H1 (cell line): Measurements from ENCODE around the gene TAF3. TPM values are rescaled to one million over a fixed set of nuclear protein-coding genes. Genes with fewer than 3 reads are reported as not detected.

Source experiments
- CTCF ChIA-PET: fragments of 300-600 bp; sonication (Branson Sonifier 250); formaldehyde crosslinking; loops from one replicate; lab custom pipeline; 2021; ENCODE audit not compliant: partially characterized antibody; lab: Charles Lee
- POLR2A ChIA-PET: fragments of 300-600 bp; sonication (Branson Sonifier 250); formaldehyde crosslinking; loops from one replicate; lab custom pipeline; 2021; ENCODE audit warnings: inconsistent platforms; ENCODE audit not compliant: partially characterized antibody; lab: Charles Lee
- DNase-seq, 2 experiments: peaks; one replicate each; pipeline versions ENCODE4 v3.0.0 to v3.0.0-alpha.2; 2010 to 2022; ENCODE audit warnings: low spot score in 2 of 2, low read depth in 1 of 2, mixed read lengths in 1 of 2
- FAIRE-seq: peaks from 2 replicates; lab custom pipeline; 2011; peaks lifted over from hg19 to GRCh38; lab: Jason Lieb, UNC
- H2AFZ ChIP-seq: 2 replicates; pipeline ENCODE4 v1.8.1; 2012; ENCODE audit warnings: low read length, inconsistent platforms
- H2AK5ac ChIP-seq: 2 replicates; pipeline ENCODE4 v1.6.1; 2013; ENCODE audit warnings: low read depth, low read length
- H2BK120ac ChIP-seq: replicated peaks from 2 replicates; pipeline ENCODE3; 2013; ENCODE audit warnings: low read depth, low read length, inconsistent platforms
- H2BK12ac ChIP-seq: 2 replicates; pipeline ENCODE4 v1.6.1; 2013; ENCODE audit warnings: low read depth, low read length
- H2BK15ac ChIP-seq: 2 replicates; pipeline ENCODE4 v1.6.1; 2013; ENCODE audit warnings: low read length
- H2BK20ac ChIP-seq: 2 replicates; pipeline ENCODE4 v1.6.1; 2013; ENCODE audit warnings: low read length
- H2BK5ac ChIP-seq: 2 replicates; pipeline ENCODE4 v1.6.1; 2013; ENCODE audit warnings: low read depth, low read length
- H3K14ac ChIP-seq: 2 replicates; pipeline ENCODE4 v1.6.1; 2013; ENCODE audit warnings: inconsistent platforms; ENCODE audit not compliant: insufficient read length
- H3K18ac ChIP-seq: 2 replicates; pipeline ENCODE4 v1.6.1; 2013; ENCODE audit warnings: low read length; ENCODE audit errors: extremely low read depth
- H3K23ac ChIP-seq: 2 replicates; pipeline ENCODE4 v1.6.1; 2013; ENCODE audit warnings: inconsistent platforms; ENCODE audit not compliant: insufficient read length
- H3K23me2 ChIP-seq: 2 replicates; pipeline ENCODE4 v1.6.1; 2013; ENCODE audit warnings: low read depth, low read length
- H3K27ac ChIP-seq: 2 replicates; pipeline ENCODE4 v1.6.1; 2011; ENCODE audit warnings: low read depth, low read length, inconsistent platforms
- H3K27me3 ChIP-seq, 4 experiments: replicated peaks in 1 of 4; 1 replicate in 1 of 4; 2 replicates in 3 of 4; pipeline versions ENCODE4 v1.6.1 to v1.8.1; 2011 to 2013; ENCODE audit warnings: low read length in 3 of 4, mild to moderate bottlenecking in 3 of 4, inconsistent platforms in 2 of 4, mixed read lengths in 2 of 4, moderate library complexity in 1 of 4; ENCODE audit not compliant: control insufficient read depth in 3 of 4, insufficient read depth in 3 of 4; ENCODE audit errors: extremely low read depth in 1 of 4
- H3K36me3 ChIP-seq, 4 experiments: 2 replicates each; pipeline versions ENCODE4 v1.6.1 to v1.8.1; 2011 to 2013; ENCODE audit warnings: mild to moderate bottlenecking in 4 of 4, low read length in 3 of 4, moderate library complexity in 2 of 4, control low read depth in 1 of 4, inconsistent platforms in 1 of 4; ENCODE audit not compliant: insufficient read depth in 4 of 4, control insufficient read depth in 2 of 4
- H3K4ac ChIP-seq: replicated peaks from 2 replicates; pipeline ENCODE3; 2013; ENCODE audit warnings: low read length, low read depth, mixed read lengths, inconsistent platforms; ENCODE audit not compliant: insufficient read length
- H3K4me1 ChIP-seq, 4 experiments: replicated peaks in 1 of 4; 1 replicate in 1 of 4; 2 replicates in 3 of 4; pipeline versions ENCODE4 v1.6.1 to v1.8.1; 2011 to 2013; ENCODE audit warnings: low read length in 3 of 4, inconsistent platforms in 2 of 4, mixed read lengths in 1 of 4; ENCODE audit not compliant: insufficient read depth in 4 of 4, control insufficient read depth in 3 of 4
- H3K4me2 ChIP-seq, 2 experiments: 2 replicates each; pipeline versions ENCODE4 v1.6.1 to v1.8.1; 2011 to 2013; ENCODE audit warnings: low read depth in 2 of 2, low read length in 2 of 2, control low read depth in 1 of 2, inconsistent platforms in 1 of 2, mild to moderate bottlenecking in 1 of 2; ENCODE audit not compliant: insufficient read depth in 1 of 2
- H3K4me3 ChIP-seq, 4 experiments: fragments of 200-600, 300-600 bp in 1 of 4; sonication (generic), shearing (Covaris generic), sonication (Bioruptor Twin) in 1 of 4; 2 replicates each; pipeline versions ENCODE4 v1.5.1 to v1.8.1; 2011 to 2016; ENCODE audit warnings: low read length in 4 of 4, low read depth in 3 of 4, control low read depth in 2 of 4, inconsistent platforms in 2 of 4, mild to moderate bottlenecking in 2 of 4, mixed read lengths in 1 of 4, moderate library complexity in 1 of 4; ENCODE audit not compliant: insufficient read depth in 2 of 4; ENCODE audit errors: extremely low read depth in 1 of 4
- H3K56ac ChIP-seq: replicated peaks from 2 replicates; pipeline ENCODE3; 2013; ENCODE audit warnings: low read depth, mild to moderate bottlenecking, mixed read lengths, low read length, inconsistent platforms; ENCODE audit not compliant: insufficient read length
- H3K79me1 ChIP-seq: 2 replicates; pipeline ENCODE4 v1.6.1; 2013; ENCODE audit warnings: low read depth, low read length, control low read depth
- H3K79me2 ChIP-seq, 2 experiments: 2 replicates each; pipeline versions ENCODE4 v1.6.1 to v1.8.1; 2012 to 2013; ENCODE audit warnings: low read length in 2 of 2, mild to moderate bottlenecking in 2 of 2, inconsistent platforms in 1 of 2; ENCODE audit not compliant: insufficient read depth in 2 of 2, control insufficient read depth in 1 of 2
- H3K9ac ChIP-seq, 4 experiments: replicated peaks in 1 of 4; 1 replicate in 1 of 4; 2 replicates in 3 of 4; pipeline versions ENCODE4 v1.6.1 to v1.8.1; 2011 to 2013; ENCODE audit warnings: low read depth in 3 of 4, low read length in 3 of 4, control low read depth in 2 of 4, mild to moderate bottlenecking in 2 of 4, moderate library complexity in 2 of 4, inconsistent platforms in 1 of 4; ENCODE audit errors: extremely low read depth in 1 of 4
- H3K9me3 ChIP-seq, 2 experiments: 2 replicates each; pipeline versions ENCODE4 v1.6.1 to v1.8.1; 2012 to 2013; ENCODE audit warnings: mild to moderate bottlenecking in 2 of 2, moderate library complexity in 2 of 2, control low read depth in 1 of 2, inconsistent platforms in 1 of 2, low read depth in 1 of 2, low read length in 1 of 2, mixed read lengths in 1 of 2; ENCODE audit not compliant: insufficient read depth in 2 of 2
- H4K20me1 ChIP-seq, 2 experiments: replicated peaks in 1 of 2; 2 replicates each; pipeline versions ENCODE3 to v1.8.1; 2011 to 2013; ENCODE audit warnings: inconsistent platforms in 2 of 2, low read length in 2 of 2, mild to moderate bottlenecking in 1 of 2; ENCODE audit not compliant: insufficient read depth in 2 of 2, control insufficient read depth in 1 of 2
- H4K5ac ChIP-seq: 2 replicates; pipeline ENCODE4 v1.6.1; 2013; ENCODE audit warnings: low read length, low read depth, mixed read lengths, inconsistent platforms; ENCODE audit not compliant: insufficient read length
- H4K8ac ChIP-seq: 2 replicates; pipeline ENCODE4 v1.8.0; 2013; ENCODE audit warnings: mild to moderate bottlenecking, moderate library complexity, low read length, inconsistent platforms; ENCODE audit not compliant: insufficient read depth; ENCODE audit errors: extremely low read depth
- H4K91ac ChIP-seq: replicated peaks from 2 replicates; pipeline ENCODE3; 2013; ENCODE audit warnings: low read length, mixed read lengths, inconsistent platforms; ENCODE audit not compliant: insufficient read length
- BACH1 ChIP-seq: IDR thresholded peaks from 2 replicates; pipeline ENCODE4 v1.6.1; 2012; ENCODE audit warnings: low read length, improper control_type of control experiment
- CBX8 ChIP-seq: fragments of 300-800, 300-1000 bp; sonication (generic); IDR thresholded peaks from 2 replicates; pipeline ENCODE4 v1.7.1; 2016; ENCODE audit warnings: low read depth, low read length, borderline replicate concordance
- EGR1 ChIP-seq: IDR thresholded peaks from 2 replicates; pipeline ENCODE4 v1.6.1; 2011; ENCODE audit warnings: low read depth, low read length, borderline replicate concordance
- EP300 ChIP-seq, 2 experiments: IDR thresholded peaks; 1 replicate in 1 of 2; 2 replicates in 1 of 2; pipeline ENCODE4 v1.6.1; 2011 to 2012; ENCODE audit warnings: low read depth in 2 of 2, low read length in 2 of 2, mild to moderate bottlenecking in 2 of 2, borderline replicate concordance in 1 of 2, inconsistent platforms in 1 of 2, moderate library complexity in 1 of 2
- FOSL1 ChIP-seq: IDR thresholded peaks from 2 replicates; pipeline ENCODE4 v1.6.1; 2011; ENCODE audit warnings: mild to moderate bottlenecking, low read depth, low read length, moderate library complexity; ENCODE audit not compliant: insufficient read depth
- JUN ChIP-seq: IDR thresholded peaks from 2 replicates; pipeline ENCODE4 v1.6.1; 2011; ENCODE audit warnings: low read depth, mild to moderate bottlenecking, improper control_type of control experiment, low read length
- POLR2A ChIP-seq, 2 experiments: IDR thresholded peaks; 1 replicate in 1 of 2; 2 replicates in 1 of 2; pipeline ENCODE4 v1.6.1; 2011; ENCODE audit warnings: low read depth in 2 of 2, low read length in 2 of 2, mild to moderate bottlenecking in 2 of 2; ENCODE audit errors: control extremely low read depth in 1 of 2
- RXRA ChIP-seq: IDR thresholded peaks from 2 replicates; pipeline ENCODE4 v1.6.1; 2011; ENCODE audit warnings: low read depth, mild to moderate bottlenecking, low read length, moderate library complexity; ENCODE audit not compliant: insufficient read depth
- SIN3A ChIP-seq, 2 experiments: IDR thresholded peaks in 1 of 2; conservative IDR thresholded peaks in 1 of 2; 2 replicates each; pipeline ENCODE4 v1.6.1; 2011 to 2012; ENCODE audit warnings: low read length in 2 of 2, improper control_type of control experiment in 1 of 2, low read depth in 1 of 2, mild to moderate bottlenecking in 1 of 2
- TBP ChIP-seq: IDR thresholded peaks from 2 replicates; pipeline ENCODE4 v1.6.1; 2011; ENCODE audit warnings: low read depth, low read length, improper control_type of control experiment
- TCF12 ChIP-seq: IDR thresholded peaks from 2 replicates; pipeline ENCODE4 v1.6.1; 2011; ENCODE audit warnings: low read depth, mild to moderate bottlenecking, low read length
- WGBS, 2 experiments: shearing (Covaris generic) in 1 of 2; methylation state at CpG; one replicate each; pipeline versions ENCODE4 v1.1.6 to v1.1.7; 2013 to 2015; ENCODE audit warnings: low lambda C conversion rate in 2 of 2, mixed read lengths in 2 of 2, inconsistent platforms in 1 of 2, low coverage in 1 of 2, missing lambda C conversion rate in 1 of 2; ENCODE audit not compliant: insufficient replicate concordance in 2 of 2, insufficient coverage in 1 of 2, insufficient read length in 1 of 2; ENCODE audit errors: extremely low coverage in 1 of 2, missing lambda C conversion rate in 1 of 2; 5-methylcytosine and 5-hydroxymethylcytosine counted together
- polyA plus RNA-seq, 7 experiments: library from polyadenylated mRNA; depleted of rRNA in 3 of 7; stranded (reverse) in 5 of 7; unstranded in 2 of 7; fragments of >200 nt in 5 of 7; fragments of 200-250 nt in 2 of 7; gene quantifications; 1 replicate in 5 of 7; 2 replicates in 1 of 7; 4 replicates in 1 of 7; pipeline versions ENCODE4 v1.2.1 to v1.2.3, GENCODE V29; 2011 to 2013; ENCODE audit warnings: missing spikeins in 2 of 7, mixed read lengths in 2 of 7
- total RNA-seq: library from RNA; stranded (reverse); fragmentation: NEBNext Ultra II Directional; extraction: Animal tissue kit (Norgen Biotek cat#: 25700); gene quantifications from 2 replicates; pipeline ENCODE4 v1.2.1, GENCODE V29; 2021
- TF ChIP-seq, protein P1 (sequence below): IDR thresholded peaks from 2 replicates; pipeline ENCODE4 v1.6.1; 2011; ENCODE audit warnings: low read length, improper control_type of control experiment

The TAF3 gene
- total and polyA plus RNA-seq, 2 of the 8 experiments (the other 6 are each of a cell fraction or from before 2014, with no cell fraction given): 1.5 to 11.2 TPM

DNA sequence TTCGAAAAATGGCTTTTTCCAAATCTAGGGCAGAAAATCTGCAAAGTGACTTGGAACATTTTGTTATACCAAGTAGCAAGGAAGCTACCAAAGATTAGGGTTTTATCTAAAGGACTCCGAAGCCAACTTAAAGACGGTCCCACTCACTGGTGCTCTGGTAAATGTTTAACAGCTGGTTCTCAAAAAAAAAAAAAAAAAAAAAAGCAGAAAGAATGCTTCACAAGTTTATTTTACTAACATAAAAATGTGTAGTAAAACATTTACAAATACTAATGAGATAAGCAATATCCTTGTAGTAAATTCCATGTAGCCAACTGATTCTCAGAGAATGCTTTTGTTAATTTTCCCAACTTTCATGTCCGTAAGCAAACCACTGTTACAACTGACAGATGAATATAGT is 38.4 kb downstream of the TAF3 start:
- WGBS, 2 experiments: 43% methylated on average over 4 of the region's 4 CpGs; no CpG with 5 or more reads in 1 of the 2 experiments
- peaks cover 6 to 12% of the 10 kb centered on the region in 2 experiments for H3K9me3 ChIP-seq
- H4K8ac ChIP-seq: no peak overlapping the region
- no peak overlapping the region for H3K4ac ChIP-seq
- no peak for DNase-seq
- H2BK20ac ChIP-seq: no peak overlapping the region
- H3K9ac ChIP-seq: no peak overlapping the region
- H2BK5ac ChIP-seq: no peak overlapping the region
- H3K4me2 ChIP-seq: no peak overlapping the region
- H2AK5ac ChIP-seq: no peak overlapping the region
- CTCF ChIA-PET: interaction anchor here (0.6 kb wide), 2 partner anchors 12 to 819 kb away, joined by 3 read pairs; no protein-coding TSS in a partner anchor
- H3K23ac ChIP-seq: no peak overlapping the region
- no peaks in the 10 kb centered on the region for H3K27me3 ChIP-seq
- H2AFZ ChIP-seq: no peak overlapping the region
- peaks cover 0 to 4% (median 0%) of the 10 kb centered on the region in 4 experiments; a peak in 2 of 7 replicates for H3K4me1 ChIP-seq
- no peak overlapping the region for H4K5ac ChIP-seq
- no peak overlapping the region for H3K18ac ChIP-seq
- H3K14ac ChIP-seq: no peak overlapping the region
- no peak overlapping the region for H3K56ac ChIP-seq
- no peaks in the 10 kb centered on the region for H3K23me2 ChIP-seq
- H4K91ac ChIP-seq: no peak overlapping the region
- no peak overlapping the region for H3K4me3 ChIP-seq
- no peak for FAIRE-seq
- H4K20me1 ChIP-seq: peaks cover 0 to 2% of the 10 kb centered on the region in 2 experiments
- no peak overlapping the region for H2BK15ac ChIP-seq
- no peaks in the 10 kb centered on the region for H3K36me3 ChIP-seq
- no peak overlapping the region for H3K27ac ChIP-seq
- H3K79me1 ChIP-seq: no peaks in the 10 kb centered on the region; the same call in 1 of the 2 replicates
- peaks cover 0 to 6% of the 10 kb centered on the region in 2 experiments; a peak in 1 of 4 replicates for H3K79me2 ChIP-seq
- H2BK12ac ChIP-seq: no peak overlapping the region
- POLR2A ChIA-PET: interaction anchor here (1.2 kb wide), 1 partner anchor 39 kb away, joined by 3 read pairs; no protein-coding TSS in a partner anchor
- no peak overlapping the region for H2BK120ac ChIP-seq
- TF ChIP-seq, protein P1, sequence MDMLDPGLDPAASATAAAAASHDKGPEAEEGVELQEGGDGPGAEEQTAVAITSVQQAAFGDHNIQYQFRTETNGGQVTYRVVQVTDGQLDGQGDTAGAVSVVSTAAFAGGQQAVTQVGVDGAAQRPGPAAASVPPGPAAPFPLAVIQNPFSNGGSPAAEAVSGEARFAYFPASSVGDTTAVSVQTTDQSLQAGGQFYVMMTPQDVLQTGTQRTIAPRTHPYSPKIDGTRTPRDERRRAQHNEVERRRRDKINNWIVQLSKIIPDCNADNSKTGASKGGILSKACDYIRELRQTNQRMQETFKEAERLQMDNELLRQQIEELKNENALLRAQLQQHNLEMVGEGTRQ: no peak
- TF ChIP-seq BACH1 (no peak), CBX8 (no peak), POLR2A (IDR thresholded peaks at IDR 0.05; ENCODE audit: control extremely low read depth in 1 of 2, low read depth in 2 of 2, low read length in 2 of 2) (no peak), FOSL1 (no peak), RXRA (no peak), EGR1 (no peak), TBP (no peak), TCF12 (no peak), EP300 (IDR thresholded peaks at IDR 0.05; ENCODE audit: borderline replicate concordance in 1 of 2, low read depth in 2 of 2, low read length in 2 of 2) (no peak), SIN3A (conservative IDR thresholded peaks at IDR 0.05 in 1 of 2, IDR thresholded peaks at IDR 0.05 in 1 of 2; ENCODE audit: low read depth in 1 of 2, low read length in 2 of 2) (no peak), JUN (no peak)
